GM19452 (cell line): ENCODE data around the gene MIEF1.

Experiments used
- ATAC-seq: cut with Tn5 transposase; IDR thresholded peaks from one replicate; pipeline ENCODE4 v1.9.1; 2021; ENCODE audit not compliant: unreplicated experiment

Gene MIEF1

DNA sequence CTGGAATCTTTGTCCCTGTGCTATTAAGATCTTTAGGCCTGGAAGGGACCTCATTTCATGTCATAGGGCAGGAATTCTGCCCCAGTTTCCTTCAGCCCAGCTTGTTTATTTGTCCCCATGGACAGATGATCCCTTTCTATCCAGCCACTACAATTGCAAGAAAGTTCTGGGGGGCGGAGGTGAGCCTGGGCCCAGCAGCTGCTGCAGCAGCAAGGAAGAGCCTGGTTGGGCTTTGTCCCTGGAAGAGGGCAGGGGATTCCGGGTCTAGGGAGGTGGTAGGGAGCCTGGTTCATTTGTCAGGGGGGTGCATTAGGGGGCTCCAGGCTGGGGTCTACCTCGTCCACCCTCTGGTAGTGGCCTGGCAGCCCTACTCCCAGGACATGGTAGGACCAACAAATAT is 52.1 kb downstream of the MIEF1 start:
- no peak for ATAC-seq

DNA sequence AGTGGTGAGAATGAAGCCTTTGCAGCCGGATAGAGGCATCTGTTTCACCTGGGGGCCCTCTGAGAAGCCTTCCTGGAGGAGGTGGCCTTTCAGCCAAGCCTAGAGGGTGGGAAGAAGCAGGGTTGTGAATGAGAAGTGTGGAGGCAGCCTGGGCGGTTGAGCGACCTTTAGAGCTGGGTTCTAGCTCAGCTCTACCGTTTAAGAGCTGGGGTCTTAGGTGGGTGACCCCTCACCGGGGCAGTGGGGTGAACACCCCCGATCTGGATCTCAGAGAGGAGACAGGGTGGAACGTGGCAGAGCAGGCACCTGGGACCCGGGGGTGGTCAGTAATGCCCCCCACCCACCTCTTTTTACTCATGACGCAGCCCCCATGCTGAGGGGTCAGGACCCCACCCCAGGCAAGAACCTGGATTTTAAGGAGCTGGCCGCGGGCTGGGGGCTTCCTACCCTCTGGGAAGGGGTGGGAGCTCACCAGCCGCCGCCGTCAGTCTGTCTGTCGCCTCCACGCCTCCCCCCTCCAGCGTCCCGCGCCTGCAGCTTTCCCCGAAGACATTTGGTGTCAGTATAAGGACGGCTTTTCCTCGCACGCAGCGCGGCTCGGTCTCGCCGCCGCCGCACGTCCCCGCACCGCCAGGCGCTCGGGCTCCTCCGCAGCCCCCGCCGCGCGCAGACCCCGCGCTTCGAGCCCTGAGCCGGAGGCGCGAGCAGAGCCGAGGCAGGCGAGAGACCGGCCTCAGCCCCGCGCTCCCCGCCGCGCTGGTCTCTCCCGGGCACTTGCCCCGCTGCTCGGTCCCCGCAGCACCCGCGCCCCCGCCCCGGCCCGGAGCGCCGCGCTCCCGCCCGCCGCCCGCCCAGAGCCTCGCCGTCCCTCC is 55.1 kb downstream of the MIEF1 start:
- ATAC-seq: no peak

DNA sequence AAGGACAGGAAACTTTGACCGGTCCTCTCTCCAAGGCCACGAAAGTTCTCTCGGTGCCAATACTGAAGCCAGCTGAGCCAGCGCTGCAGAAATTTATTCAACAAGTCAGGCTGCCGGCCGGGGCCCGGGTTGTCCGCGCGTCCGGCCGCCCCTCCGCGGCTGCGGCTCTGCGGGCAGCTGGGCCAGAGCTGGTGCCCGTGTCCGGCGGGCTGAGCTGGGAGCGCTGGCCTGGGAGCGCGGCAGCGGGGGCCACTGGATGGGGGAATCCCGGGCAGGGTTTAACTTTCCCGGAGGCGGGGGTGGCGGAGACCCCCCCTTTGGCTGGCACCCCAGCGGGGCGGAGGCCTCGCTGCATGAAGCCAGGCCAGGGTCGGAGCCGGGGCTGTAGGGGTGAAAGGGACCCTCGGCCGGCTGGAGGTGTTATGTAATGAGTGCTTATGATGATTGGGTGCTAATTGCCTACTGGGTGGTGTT is 56.2 kb downstream of the MIEF1 start:
- ATAC-seq: no peak

DNA sequence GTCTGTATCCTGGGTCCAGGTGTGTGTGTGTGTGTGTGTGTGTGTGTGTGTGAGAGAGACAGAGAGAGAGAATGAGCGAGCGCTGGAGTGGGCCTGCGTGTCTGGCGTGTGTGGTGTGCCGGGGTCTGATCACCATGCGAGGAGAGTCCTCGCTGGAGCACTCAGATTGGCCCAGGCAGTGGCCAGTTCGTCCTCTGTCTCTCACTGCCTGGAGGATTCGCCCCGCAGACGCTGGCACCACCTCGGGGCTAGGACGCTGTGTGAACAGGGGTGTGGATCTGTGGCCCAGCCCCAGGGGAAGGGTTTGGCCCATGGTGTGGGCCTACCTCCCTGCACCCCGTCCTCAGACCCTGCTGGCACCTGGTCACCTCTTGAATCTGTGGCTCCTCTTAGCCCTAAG is 56.9 kb downstream of the MIEF1 start:
- no peak for ATAC-seq

DNA sequence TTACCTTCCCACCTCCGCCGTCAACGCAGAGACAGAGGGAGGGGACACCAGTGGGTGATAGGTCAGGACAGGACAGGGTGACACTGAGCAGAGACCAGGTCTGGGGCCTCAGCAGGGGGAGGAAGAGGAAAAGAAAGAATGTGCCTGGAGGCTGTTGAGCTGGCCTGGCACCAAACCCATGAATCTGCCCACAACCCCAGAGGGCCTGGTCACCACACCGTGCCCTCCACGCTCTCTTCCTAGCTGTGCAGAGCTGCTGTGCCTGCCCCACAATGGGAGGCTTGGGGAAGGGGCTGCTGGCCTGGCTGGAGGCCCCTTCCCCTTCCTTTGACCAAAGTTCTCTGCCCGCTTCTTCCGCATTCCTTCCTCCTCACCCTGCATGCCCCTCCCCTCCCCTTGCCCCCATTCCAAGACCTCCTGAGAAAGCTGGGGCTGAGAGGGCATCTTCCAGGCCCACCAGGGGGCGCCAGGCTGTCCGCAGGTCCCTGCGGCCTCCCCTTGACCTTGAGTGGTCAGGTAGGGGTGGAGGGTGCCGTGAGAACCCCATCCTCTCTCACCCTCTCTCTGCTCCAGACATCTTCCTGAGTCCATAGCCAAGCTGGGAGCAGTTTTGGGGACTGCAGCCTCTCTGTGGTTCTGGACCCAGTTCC is 57.5 kb downstream of the MIEF1 start:
- no peak for ATAC-seq

DNA sequence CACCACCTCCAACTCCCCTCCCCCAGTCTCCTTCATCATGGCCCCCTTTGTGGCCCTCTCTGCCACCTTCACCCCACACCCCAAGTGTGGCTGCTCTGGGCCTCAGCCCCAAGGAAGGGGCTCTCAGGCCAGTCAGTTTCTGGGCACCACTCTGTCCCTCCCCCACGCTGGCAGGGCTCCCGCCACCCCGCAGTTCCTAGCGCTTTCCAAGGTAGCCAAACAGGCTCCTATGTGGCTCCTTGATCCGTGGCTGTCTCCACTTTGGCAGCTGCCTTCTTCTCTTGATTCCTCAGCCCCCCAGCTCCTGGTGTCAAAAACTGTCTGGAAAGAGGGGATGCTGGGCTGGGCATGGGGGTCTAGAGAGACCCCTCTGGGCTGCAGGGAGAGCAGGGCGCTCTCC is 58.0 kb downstream of the MIEF1 start:
- ATAC-seq: no peak

DNA sequence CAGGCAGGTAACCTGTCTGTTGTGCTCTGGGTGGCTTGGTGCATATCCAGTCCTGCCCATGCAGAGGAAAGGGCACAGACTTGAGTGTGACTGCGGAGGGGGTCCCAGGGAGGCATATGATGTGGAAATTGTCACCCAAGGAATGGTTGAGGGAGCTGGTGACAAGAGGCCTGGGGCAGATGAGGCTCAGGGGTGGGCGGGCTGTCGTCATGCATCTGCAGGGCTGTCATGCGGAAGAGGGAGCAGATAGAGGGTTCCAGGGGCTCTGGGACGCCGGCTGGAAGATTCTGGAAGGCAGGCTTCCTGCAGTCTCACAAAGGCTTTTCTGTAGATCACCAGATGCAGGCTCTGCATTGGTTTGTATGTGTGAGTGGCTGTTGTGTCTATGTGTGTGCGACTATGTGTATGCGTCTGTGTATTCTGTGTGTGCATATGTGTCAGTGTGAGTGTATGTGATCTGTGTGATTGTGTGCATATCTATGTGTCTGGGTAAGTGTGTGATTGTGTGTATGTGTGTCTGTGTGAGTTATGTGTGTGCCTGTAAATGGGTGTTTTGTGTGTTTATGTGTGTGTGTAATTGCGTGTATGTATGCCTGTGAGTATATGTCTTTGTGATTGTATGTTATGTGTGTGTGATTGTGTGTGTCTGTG is 60.9 kb downstream of the MIEF1 start:
- ATAC-seq: no peak

DNA sequence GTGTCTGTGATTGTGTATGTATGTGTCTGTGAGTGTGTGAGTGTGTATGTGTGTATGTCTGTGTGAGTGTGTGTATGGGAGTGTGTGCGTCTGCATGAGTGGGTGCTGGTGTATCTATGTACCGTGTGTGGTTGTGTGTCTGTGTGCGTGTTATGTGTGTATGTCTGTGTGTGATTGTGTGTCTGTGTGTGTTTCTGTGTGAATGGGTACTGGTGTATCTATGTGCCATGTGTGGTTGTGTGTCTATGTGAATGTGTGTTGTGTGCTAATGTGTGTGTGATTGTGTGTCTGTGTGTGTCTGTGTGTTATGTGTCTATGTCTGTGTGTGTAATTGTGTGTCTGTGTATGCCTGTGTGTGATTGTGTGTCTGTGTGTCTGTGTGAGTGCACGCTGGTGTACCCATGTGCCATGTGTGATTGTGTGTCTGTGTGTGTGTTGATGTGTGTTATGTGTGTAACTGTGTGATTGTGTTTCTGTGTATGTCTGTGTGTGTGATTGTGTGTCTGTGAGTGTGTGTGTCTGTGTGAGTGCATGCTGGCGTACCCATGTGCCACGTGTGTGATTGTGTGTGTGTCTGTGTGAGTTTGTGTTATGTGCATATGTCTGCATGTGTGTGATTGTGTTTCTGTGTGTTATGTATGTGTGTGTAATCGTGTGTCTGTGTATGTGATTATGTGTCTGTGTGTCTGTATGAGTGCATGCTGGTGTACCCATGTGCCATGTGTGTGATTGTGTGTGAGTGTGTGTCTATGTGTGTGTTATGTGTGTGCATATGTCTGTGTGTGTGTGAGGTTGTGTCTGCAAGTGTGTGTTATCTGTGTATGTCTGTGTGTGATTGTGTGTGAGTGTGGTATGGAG is 61.7 kb downstream of the MIEF1 start:
- ATAC-seq: no peak

DNA sequence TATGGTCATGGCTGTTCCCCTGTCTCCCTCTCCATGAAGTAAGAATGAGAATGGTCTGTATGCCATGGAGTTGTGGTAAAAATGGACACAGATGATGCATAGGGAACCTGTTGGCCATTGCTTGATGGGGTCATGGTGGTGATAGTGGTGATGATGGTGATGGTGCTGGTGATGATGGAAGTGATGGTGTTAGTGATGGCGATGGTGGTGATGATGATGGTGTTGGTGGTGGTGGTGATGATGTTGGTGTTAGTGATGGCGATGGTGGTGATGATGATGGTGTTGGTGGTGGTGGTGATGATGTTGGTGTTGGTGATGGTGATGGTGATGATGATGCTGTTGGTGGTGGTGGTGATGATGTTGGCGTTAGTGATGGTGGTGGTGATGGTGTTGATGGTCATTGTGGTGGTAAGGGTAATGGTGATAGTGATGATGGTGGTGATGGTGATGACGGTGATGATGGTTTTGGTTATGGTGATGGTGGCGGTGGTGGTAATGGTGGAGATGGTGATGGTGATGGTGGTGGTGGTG is 63.4 kb downstream of the MIEF1 start:
- ATAC-seq: no peak

DNA sequence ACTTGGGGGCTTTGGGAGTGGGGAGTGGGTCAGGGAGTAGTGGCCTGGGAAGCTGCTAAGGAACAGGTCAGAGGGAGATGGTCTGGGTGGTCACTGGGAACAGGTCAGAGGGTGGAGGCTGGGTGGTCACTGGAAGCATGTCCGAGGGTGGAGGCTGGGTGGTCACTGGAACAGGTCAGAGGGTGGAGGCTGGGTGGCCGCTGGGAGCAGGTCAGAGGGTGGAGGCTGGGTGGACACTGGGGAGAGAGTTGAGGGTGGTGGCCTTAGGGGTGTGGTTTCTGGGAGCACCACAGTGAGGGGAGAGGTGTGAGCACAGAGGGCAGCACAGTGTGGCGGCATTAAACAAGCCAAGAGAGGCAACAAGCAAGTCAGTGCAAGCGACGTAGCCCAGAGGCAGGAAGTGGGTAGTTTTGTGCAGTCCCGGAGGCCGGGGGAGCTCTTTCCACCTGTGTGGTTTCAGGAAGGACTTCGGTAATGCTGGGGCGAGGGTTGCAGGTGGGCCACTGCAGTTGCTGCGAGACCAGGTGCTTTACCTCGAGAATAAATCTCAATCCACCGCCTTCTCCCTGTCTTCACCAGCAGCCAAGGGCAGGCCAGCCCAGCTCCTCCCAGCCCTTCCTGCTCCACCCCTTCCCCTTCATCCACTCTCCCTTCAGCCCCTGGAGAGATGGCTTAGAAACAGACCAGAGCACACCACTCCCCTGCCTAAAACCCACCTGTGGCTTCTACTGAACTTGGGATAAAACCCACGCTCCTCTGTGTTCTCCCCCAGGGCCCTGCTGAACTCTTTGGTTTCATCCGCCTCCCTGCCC is 65.3 kb downstream of the MIEF1 start:
- ATAC-seq: no peak
